ACC112 (cell line): ENCODE data around the gene ALCAM.

Source experiments
- H2AFZ ChIP-seq: fragments of 200-600 bp; sonication (generic); one replicate; pipeline ENCODE4 v1.6.0; 2017; ENCODE audit warnings: antibody characterized with exemption, low read length; ENCODE audit not compliant: unreplicated experiment
- H3K27ac ChIP-seq: fragments of 200-600 bp; sonication (generic); 2 replicates; pipeline ENCODE4 v1.5.1; 2014; ENCODE audit warnings: low read depth, mild to moderate bottlenecking, antibody characterized with exemption, low read length, moderate library complexity
- H3K27me3 ChIP-seq: fragments of 200-600 bp; sonication (generic); 2 replicates; pipeline ENCODE4 v1.6.1; 2014; ENCODE audit warnings: mild to moderate bottlenecking, antibody characterized with exemption, low read length, moderate library complexity, mixed read lengths; ENCODE audit not compliant: insufficient read depth
- H3K36me3 ChIP-seq: fragments of 200-600 bp; sonication (generic); 2 replicates; pipeline ENCODE4 v1.6.1; 2016; ENCODE audit warnings: mild to moderate bottlenecking, antibody characterized with exemption, low read length, moderate library complexity, mixed read lengths; ENCODE audit not compliant: insufficient read depth
- H3K4me1 ChIP-seq: fragments of 200-600 bp; sonication (generic); one replicate; pipeline ENCODE4 v1.6.1; 2016; ENCODE audit warnings: low read length, mixed read lengths; ENCODE audit not compliant: insufficient read depth, unreplicated experiment, control insufficient read depth
- H3K4me3 ChIP-seq: fragments of 200-600 bp; sonication (generic); 2 replicates; pipeline ENCODE4 v1.5.1; 2014; ENCODE audit warnings: mild to moderate bottlenecking, low read depth, low read length
- H3K79me2 ChIP-seq: fragments of 200-600 bp; sonication (generic); one replicate; pipeline ENCODE4 v1.6.0; 2016; ENCODE audit warnings: low read length; ENCODE audit not compliant: control insufficient read depth, unreplicated experiment, insufficient read depth

The ALCAM gene

DNA sequence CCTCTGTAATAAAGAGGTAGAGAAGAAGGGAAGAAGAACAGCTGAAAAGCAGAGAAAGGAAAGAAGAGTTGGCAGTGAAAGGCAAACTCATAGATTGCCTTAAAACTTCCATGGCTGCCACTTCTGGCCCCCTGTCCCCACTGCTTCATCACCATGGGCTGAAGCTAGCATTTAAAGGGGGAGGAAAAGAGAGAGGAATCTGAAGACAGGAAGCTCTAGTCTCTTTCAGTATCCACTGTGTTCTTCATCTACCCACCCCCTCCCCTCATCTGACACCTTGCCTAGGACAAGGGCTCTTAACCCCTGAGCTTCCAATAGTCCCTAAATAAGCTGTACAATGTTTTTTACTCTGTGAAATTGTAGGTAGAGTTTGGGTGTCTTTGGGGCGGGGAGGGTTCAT lies 60.6 kb downstream of the ALCAM start:
- no peaks in the 10 kb centered on the region for H3K27me3 ChIP-seq
- H2AFZ ChIP-seq = no peak overlapping the region
- peaks cover 72% of the 10 kb centered on the region for H3K79me2 ChIP-seq
- no peak overlapping the region for H3K27ac ChIP-seq
- H3K36me3 ChIP-seq = no peaks in the 10 kb centered on the region; the same call in 1 of the 2 replicates
- H3K4me1 ChIP-seq = peaks cover 25% of the 10 kb centered on the region
- H3K4me3 ChIP-seq = no peak overlapping the region

DNA sequence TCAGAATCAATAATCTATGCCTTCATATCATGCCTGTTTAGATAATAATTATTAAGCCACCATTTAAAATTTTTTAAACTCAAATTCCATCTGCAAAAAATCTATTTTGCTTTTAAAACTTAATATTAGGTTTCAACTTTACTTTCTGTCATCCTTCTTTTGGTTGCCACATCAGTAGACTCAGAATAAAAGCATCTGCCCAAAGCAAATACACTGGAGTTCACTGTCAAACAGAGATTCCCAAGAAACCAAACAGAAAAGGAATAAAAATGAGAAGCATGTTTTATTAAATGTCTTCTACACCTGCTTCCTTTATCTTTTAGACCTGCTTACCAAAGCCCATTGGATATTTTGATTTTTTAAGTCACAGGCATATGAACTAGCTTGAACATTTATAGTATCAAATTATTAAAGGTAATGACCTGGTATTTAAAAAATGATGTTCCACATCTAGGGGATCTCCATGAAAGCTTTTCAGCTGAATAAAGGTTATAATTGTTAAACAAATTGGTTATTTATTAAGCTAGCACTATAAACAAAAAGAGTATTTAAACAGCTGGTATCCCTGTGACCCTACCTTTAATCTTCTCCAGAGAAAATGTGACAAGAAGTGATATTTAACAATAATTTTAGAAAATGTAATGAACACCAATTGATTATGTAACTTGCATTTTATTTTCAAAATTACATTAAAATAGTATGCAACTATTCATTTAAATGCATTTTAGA lies 62.5 kb downstream of the ALCAM start:
- Histone ChIP-seq H3K36me3 (no peaks in the 10 kb centered on the region; the same call in 1 of the 2 replicates), H3K27ac (no peak overlapping the region), H2AFZ (no peak overlapping the region), H3K27me3 (no peaks in the 10 kb centered on the region), H3K4me3 (no peak overlapping the region), H3K4me1 (peaks cover 11% of the 10 kb centered on the region), H3K79me2 (peaks cover 75% of the 10 kb centered on the region)

GRCh38 chr3:105430455-105430854 lies 63.7 kb downstream of the ALCAM start:
- Histone ChIP-seq H3K27me3 (no peaks in the 10 kb centered on the region), H3K4me3 (no peak overlapping the region), H3K79me2 (peaks cover 74% of the 10 kb centered on the region), H3K27ac (no peak overlapping the region), H3K36me3 (peaks cover 2% of the 10 kb centered on the region; the same call in 1 of the 2 replicates), H2AFZ (no peak overlapping the region), H3K4me1 (peaks cover 8% of the 10 kb centered on the region)

- Histone ChIP-seq H3K79me2 (peaks cover 72% of the 10 kb centered on the region), H3K36me3 (peaks cover 4% of the 10 kb centered on the region; the same call in 1 of the 2 replicates), H2AFZ (no peak overlapping the region), H3K4me1 (peaks cover 8% of the 10 kb centered on the region), H3K27ac (no peak overlapping the region), H3K27me3 (no peaks in the 10 kb centered on the region), H3K4me3 (no peak overlapping the region)
Measured at GRCh38 chr3:105431200-105431599, 64.5 kb downstream of the ALCAM start.

GRCh38 chr3:105435277-105435676 lies 68.6 kb downstream of the ALCAM start:
- H3K4me3 ChIP-seq = no peak overlapping the region
- H3K27me3 ChIP-seq = no peaks in the 10 kb centered on the region
- H3K27ac ChIP-seq = no peak overlapping the region
- H3K79me2 ChIP-seq = peaks cover 81% of the 10 kb centered on the region
- H2AFZ ChIP-seq = no peak overlapping the region
- peaks cover 4% of the 10 kb centered on the region; the same call in 1 of the 2 replicates for H3K36me3 ChIP-seq
- no peaks in the 10 kb centered on the region for H3K4me1 ChIP-seq

DNA sequence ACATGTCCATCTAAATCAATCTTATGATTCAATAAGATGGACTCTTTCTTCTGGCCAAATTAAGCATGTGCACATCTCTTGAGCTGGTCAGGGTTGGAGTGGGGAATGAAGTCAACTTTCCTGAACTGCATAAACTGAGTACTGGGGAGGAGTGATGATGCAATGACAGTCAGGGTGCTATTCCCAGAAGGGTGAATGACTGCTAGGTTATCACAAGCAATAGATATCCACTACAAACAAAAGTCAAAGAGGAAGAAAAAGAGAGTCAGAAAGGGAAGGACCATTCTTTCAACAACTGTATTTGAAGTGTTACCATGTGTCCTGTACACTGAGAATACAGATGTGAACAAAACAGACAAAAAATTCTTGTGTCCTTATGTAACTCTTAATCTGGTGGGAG lies 70.0 kb downstream of the ALCAM start:
- Histone ChIP-seq H2AFZ (no peak overlapping the region), H3K27me3 (no peaks in the 10 kb centered on the region), H3K4me3 (no peak overlapping the region), H3K36me3 (peaks cover 4% of the 10 kb centered on the region; the same call in 1 of the 2 replicates), H3K79me2 (peaks cover 82% of the 10 kb centered on the region), H3K4me1 (no peaks in the 10 kb centered on the region), H3K27ac (no peak overlapping the region)

DNA sequence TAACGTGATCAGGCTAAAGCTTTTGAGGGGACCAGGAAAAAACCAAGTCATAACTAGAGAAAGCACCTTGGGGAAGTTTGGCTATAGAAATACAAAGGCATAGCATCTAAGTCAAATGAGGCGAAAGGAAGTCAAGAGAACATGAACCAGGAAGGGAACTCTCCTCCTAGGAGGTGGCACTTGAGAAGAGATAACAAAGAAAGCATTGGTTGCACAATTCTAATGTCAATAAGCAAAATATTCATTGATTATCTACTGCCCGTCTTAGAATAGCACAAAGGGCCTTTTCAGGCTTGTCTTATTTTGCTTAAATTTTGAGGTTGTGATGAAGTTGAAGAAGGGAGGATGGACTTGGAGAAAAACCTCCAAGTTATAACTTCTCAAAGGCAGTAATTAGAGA lies 73.4 kb downstream of the ALCAM start:
- Histone ChIP-seq H3K27ac (no peak overlapping the region), H3K36me3 (peaks cover 5% of the 10 kb centered on the region; the same call in 1 of the 2 replicates), H2AFZ (no peak overlapping the region), H3K27me3 (no peaks in the 10 kb centered on the region), H3K4me3 (no peak overlapping the region), H3K79me2 (peaks cover 62% of the 10 kb centered on the region), H3K4me1 (peaks cover 15% of the 10 kb centered on the region)

DNA sequence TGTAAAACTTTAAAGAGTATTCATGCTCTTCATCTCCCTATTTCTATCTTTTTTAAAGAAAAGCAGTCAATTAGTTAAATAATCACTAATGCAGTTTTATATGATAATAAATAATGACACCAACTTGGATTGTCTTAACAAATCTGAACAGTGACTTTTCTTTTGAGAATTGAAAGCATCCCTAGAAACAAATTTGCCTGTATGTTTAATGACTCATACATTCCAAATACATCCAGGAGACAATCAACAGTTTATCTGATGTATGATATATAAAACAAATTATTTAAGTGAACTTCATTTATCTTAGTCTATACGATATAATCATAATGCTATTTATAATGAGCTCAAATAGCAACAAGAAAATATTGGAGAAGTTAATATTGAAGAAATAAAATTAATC lies 78.0 kb downstream of the ALCAM start:
- Histone ChIP-seq H3K79me2 (peaks cover 64% of the 10 kb centered on the region), H2AFZ (no peak overlapping the region), H3K4me1 (peaks cover 15% of the 10 kb centered on the region), H3K36me3 (peaks cover 10% of the 10 kb centered on the region), H3K27ac (0 out of 2 replicates have a peak overlapping the region, but pooled peaks have one; percentile 19), H3K4me3 (no peak overlapping the region), H3K27me3 (no peaks in the 10 kb centered on the region)

GRCh38 chr3:105448338-105448982 lies 81.8 kb downstream of the ALCAM start:
- H3K36me3 ChIP-seq = peaks cover 10% of the 10 kb centered on the region
- H3K4me1 ChIP-seq = peaks cover 15% of the 10 kb centered on the region
- H3K79me2 ChIP-seq = peaks cover 50% of the 10 kb centered on the region
- H2AFZ ChIP-seq = no peak overlapping the region
- H3K27ac ChIP-seq = no peak overlapping the region
- H3K27me3 ChIP-seq = no peaks in the 10 kb centered on the region
- H3K4me3 ChIP-seq = no peak overlapping the region

GRCh38 chr3:105449414-105449813 lies 82.7 kb downstream of the ALCAM start:
- Histone ChIP-seq H2AFZ (no peak overlapping the region), H3K36me3 (peaks cover 10% of the 10 kb centered on the region; the same call in 1 of the 2 replicates), H3K79me2 (peaks cover 56% of the 10 kb centered on the region), H3K27ac (no peak overlapping the region), H3K4me1 (peaks cover 6% of the 10 kb centered on the region), H3K4me3 (no peak overlapping the region), H3K27me3 (no peaks in the 10 kb centered on the region)

GRCh38 chr3:105456017-105456416 lies 89.3 kb downstream of the ALCAM start:
- H3K36me3 ChIP-seq = no peaks in the 10 kb centered on the region
- no peak overlapping the region for H3K4me3 ChIP-seq
- peaks cover 61% of the 10 kb centered on the region for H3K79me2 ChIP-seq
- H3K27ac ChIP-seq = no peak overlapping the region
- H3K27me3 ChIP-seq = no peaks in the 10 kb centered on the region
- peaks cover 20% of the 10 kb centered on the region for H3K4me1 ChIP-seq
- no peak overlapping the region for H2AFZ ChIP-seq
